HG03045 (cell line): Measurements from ENCODE around the gene RALGDS.
"Not testable (repeated sequence)": the region's sequence is repeated elsewhere in the genome, so short reads cannot be mapped to it uniquely, and the experiment has no call there.

Source experiments
- ATAC-seq: cut with Tn5 transposase; IDR thresholded peaks from one replicate; pipeline ENCODE4 v1.9.1; 2021; ENCODE audit warnings: mild to moderate bottlenecking, moderate library complexity; ENCODE audit not compliant: unreplicated experiment

The RALGDS gene

DNA sequence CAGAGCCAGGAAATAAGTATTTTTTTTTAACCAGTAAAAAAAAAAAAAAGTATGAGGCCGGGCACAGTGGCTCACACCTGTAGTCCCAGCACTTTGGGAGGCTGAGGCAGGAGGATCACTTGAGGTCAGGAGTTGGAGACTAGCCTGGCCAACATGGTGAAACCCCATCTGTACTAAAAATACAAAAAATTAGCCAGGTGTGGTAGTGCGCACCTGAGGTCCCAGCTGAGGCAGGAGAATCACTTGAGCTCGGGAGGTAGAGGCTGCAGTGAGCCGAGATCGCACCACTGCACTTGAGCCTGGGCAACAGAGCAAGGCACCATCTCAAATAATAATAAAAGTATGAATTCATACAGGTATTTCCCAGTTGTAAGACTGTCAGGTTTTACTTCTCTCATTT, 48.8 kb downstream of the RALGDS start:
- ATAC-seq, result not testable (repeated sequence)

DNA sequence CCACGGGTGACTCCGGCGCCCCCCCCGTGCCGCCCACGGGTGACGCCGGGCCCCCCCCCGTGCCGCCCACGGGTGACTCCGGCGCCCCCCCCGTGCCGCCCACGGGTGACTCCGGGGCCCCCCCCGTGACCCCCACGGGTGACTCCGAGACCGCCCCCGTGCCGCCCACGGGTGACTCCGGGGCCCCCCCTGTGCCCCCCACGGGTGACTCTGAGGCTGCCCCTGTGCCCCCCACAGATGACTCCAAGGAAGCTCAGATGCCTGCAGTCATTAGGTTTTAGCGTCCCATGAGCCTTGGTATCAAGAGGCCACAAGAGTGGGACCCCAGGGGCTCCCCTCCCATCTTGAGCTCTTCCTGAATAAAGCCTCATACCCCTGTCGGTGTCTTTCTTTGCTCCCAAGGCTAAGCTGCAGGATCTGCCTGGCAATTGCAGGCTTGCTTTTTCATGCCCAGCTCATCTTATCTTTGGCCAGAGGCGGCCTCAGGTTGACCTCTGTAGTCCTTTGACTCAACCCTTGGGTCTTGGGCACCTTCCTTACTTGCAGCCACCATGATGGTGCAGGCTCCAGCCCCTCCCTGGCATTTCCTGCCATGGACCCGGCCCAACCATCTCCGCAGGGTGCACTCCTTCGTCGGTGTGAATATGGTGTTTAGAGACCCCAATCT, 49.4 kb downstream of the RALGDS start:
- no peak for ATAC-seq

DNA sequence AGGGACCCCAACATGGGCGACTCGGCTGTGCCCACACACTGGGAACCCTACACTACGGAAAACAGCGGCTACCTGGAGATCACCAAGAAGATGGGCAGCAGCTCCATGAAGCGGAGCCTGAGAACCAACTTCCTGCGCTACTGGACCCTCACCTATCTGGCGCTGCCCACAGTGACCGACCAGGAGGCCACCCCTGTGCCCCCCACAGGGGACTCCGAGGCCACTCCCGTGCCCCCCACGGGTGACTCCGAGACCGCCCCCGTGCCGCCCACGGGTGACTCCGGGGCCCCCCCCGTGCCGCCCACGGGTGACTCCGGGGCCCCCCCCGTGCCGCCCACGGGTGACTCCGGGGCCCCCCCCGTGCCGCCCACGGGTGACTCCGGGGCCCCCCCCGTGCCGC, 50.1 kb downstream of the RALGDS start:
- ATAC-seq, result not testable (repeated sequence)

DNA sequence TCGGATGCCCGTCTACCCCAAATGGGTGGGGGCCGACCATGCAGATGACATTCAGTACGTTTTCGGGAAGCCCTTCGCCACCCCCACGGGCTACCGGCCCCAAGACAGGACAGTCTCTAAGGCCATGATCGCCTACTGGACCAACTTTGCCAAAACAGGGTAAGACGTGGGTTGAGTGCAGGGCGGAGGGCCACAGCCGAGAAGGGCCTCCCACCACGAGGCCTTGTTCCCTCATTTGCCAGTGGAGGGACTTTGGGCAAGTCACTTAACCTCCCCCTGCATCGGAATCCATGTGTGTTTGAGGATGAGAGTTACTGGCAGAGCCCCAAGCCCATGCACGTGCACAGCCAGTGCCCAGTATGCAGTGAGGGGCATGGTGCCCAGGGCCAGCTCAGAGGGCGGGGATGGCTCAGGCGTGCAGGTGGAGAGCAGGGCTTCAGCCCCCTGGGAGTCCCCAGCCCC, 50.5 kb downstream of the RALGDS start:
- not testable (repeated sequence) for ATAC-seq

DNA sequence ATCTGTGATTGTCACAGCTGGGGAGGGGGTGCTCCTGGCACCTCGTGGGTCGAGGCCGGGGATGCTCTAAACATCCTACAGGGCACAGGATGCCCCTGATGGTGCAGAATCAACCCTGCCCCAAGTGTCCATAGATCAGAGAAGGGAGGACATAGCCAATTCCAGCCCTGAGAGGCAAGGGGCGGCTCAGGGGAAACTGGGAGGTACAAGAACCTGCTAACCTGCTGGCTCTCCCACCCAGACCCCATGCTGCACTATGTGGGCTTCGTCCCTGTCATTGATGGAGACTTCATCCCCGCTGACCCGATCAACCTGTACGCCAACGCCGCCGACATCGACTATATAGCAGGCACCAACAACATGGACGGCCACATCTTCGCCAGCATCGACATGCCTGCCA, 52.6 kb downstream of the RALGDS start:
- ATAC-seq, result not testable (repeated sequence)

DNA sequence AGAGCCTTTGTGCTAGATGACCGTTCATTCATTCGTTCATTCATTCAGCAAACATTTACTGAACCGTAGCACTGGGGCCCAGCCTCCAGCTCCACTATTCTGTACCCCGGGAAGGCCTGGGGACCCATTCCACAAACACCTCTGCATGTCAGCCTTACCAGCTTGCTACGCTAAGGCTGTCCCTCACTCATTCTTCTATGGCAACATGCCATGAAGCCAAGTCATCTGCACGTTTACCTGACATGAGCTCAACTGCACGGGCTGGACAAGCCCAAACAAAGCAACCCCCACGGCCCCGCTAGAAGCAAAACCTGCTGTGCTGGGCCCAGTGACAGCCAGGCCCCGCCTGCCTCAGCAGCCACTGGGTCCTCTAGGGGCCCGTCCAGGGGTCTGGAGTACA, 53.2 kb downstream of the RALGDS start:
- ATAC-seq, result no peak

DNA sequence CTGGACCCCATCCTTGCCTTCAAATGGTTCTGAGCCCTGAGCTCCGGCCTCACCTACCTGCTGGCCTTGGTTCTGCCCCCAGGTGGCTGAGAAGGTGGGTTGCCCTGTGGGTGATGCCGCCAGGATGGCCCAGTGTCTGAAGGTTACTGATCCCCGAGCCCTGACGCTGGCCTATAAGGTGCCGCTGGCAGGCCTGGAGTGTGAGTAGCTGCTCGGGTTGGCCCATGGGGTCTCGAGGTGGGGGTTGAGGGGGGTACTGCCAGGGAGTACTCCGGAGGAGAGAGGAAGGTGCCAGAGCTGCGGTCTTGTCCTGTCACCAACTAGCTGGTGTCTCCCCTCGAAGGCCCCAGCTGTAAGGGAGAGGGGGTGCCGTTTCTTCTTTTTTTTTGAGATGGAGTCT, 54.0 kb downstream of the RALGDS start:
- no peak for ATAC-seq

DNA sequence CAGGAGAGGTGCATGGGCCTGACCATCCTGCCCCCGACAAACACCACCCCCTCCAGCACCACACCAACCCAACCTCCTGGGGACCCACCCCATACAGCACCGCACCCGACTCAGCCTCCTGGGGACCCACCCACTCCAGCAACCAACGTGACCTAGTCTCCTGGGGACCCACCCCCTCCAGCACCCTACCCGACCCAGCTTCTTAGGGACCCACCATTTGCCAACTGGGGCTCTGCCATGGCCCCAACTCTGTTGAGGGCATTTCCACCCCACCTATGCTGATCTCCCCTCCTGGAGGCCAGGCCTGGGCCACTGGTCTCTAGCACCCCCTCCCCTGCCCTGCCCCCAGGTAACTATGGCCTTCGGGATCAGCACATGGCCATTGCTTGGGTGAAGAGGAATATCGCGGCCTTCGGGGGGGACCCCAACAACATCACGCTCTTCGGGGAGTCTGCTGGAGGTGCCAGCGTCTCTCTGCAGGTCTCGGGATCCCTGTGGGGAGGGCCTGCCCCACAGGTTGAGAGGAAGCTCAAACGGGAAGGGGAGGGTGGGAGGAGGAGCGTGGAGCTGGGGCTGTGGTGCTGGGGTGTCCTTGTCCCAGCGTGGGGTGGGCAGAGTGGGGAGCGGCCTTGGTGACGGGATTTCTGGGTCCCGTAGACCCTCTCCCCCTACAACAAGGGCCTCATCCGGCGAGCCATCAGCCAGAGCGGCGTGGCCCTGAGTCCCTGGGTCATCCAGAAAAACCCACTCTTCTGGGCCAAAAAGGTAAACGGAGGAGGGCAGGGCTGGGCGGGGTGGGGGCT, 54.7 kb downstream of the RALGDS start:
- no peak for ATAC-seq

DNA sequence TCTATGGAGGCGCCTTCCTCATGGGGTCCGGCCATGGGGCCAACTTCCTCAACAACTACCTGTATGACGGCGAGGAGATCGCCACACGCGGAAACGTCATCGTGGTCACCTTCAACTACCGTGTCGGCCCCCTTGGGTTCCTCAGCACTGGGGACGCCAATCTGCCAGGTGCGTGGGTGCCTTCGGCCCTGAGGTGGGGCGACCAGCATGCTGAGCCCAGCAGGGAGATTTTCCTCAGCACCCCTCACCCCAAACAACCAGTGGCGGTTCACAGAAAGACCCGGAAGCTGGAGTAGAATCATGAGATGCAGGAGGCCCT, 56.0 kb downstream of the RALGDS start:
- no peak for ATAC-seq

DNA sequence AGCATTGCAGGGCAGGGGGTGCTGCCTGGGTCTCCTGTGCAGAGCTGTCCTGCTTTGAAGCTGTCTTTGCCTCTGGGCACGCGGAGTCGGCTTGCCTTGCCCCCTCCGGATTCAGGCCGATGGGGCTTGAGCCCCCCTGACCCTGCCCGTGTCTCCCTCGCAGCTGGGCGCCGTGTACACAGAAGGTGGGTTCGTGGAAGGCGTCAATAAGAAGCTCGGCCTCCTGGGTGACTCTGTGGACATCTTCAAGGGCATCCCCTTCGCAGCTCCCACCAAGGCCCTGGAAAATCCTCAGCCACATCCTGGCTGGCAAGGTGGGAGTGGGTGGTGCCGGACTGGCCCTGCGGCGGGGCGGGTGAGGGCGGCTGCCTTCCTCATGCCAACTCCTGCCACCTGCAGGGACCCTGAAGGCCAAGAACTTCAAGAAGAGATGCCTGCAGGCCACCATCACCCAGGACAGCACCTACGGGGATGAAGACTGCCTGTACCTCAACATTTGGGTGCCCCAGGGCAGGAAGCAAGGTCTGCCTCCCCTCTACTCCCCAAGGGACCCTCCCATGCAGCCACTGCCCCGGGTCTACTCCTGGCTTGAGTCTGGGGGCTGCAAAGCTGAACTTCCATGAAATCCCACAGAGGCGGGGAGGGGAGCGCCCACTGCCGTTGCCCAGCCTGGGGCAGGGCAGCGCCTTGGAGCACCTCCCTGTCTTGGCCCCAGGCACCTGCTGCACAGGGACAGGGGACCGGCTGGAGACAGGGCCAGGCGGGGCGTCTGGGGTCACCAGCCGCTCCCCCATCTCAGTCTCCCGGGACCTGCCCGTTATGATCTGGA, 56.6 kb downstream of the RALGDS start:
- no peak for ATAC-seq

DNA sequence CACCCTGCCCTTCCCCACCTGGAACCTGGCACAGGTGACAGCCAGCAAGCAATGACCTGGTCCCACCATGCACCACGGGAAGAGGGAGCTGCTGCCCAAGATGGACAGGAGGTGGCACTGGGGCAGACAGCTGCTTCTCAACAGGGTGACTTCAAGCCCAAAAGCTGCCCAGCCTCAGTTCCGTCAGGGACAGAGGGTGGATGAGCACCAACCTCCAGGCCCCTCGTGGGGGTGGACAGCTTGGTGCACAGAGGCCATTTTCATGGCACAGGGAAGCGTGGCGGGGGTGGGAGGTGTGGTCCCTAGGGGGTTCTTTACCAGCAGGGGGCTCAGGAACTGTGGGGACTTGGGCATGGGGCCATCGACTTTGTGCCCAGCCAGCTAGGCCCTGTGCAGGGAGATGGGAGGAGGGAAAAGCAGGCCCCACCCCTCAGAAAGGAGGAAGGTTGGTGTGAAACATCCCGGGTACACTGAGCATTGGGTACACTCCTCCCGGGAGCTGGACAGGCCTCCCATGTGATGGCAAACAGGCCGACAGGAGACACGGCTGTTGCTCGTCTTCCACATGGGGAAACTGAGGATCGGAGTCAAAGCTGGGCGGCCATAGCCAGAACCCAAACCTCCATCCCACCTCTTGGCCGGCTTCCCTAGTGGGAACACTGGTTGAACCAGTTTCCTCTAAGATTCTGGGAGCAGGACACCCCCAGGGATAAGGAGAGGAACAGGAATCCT, 57.4 kb downstream of the RALGDS start:
- ATAC-seq, result no peak

DNA sequence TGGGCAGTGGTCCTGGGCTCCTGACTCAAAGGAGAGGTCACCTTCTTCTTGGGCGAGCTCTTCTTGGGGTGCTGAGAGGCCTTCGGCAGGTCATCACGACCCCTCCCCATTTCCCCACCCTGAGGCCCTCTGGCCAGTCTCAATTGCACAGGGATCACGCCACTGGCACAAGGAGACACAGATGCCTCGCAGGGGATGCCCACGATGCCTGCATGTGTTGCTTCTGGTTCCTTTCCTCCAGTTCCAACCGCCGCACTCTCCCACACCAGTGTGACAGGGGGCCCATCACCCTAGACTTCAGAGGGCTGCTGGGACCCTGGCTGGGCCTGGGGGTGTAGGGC, 57.9 kb downstream of the RALGDS start:
- ATAC-seq, result no peak

DNA sequence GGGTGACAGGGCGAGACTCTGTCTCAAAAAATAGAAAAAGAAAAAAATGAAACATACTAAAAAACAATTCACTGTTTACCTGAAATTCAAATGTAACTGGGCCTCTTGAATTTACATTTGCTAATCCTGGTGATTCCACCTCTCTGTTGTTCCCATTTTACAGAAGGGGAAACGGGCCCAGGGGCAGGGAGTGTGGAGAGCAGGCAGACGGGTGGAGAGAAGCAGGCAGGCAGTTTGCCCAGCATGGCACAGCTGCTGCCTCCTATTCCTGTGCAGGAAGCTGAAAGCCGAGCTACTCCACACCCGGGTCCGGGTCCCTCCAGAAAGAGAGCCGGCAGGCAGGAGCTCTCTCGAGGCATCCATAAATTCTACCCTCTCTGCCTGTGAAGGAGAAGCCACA, 58.5 kb downstream of the RALGDS start:
- ATAC-seq, result not testable (repeated sequence)

DNA sequence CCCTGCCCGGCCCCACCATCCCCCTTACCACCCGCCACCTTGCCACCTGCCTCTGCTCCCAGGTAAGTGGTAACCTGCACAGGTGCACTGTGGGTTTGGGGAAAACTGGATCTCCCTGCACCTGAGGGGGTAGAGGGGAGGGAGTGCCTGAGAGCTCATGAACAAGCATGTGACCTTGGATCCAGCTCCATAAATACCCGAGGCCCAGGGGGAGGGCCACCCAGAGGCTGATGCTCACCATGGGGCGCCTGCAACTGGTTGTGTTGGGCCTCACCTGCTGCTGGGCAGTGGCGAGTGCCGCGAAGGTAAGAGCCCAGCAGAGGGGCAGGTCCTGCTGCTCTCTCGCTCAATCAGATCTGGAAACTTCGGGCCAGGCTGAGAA, 59.3 kb downstream of the RALGDS start, which contains the start of gene CEL:
CEL (plus strand) TSS at position 218 of the 382 bp plus-strand sequence; CDS start at position 240, 22 bp downstream.
- not testable (repeated sequence) for ATAC-seq

DNA sequence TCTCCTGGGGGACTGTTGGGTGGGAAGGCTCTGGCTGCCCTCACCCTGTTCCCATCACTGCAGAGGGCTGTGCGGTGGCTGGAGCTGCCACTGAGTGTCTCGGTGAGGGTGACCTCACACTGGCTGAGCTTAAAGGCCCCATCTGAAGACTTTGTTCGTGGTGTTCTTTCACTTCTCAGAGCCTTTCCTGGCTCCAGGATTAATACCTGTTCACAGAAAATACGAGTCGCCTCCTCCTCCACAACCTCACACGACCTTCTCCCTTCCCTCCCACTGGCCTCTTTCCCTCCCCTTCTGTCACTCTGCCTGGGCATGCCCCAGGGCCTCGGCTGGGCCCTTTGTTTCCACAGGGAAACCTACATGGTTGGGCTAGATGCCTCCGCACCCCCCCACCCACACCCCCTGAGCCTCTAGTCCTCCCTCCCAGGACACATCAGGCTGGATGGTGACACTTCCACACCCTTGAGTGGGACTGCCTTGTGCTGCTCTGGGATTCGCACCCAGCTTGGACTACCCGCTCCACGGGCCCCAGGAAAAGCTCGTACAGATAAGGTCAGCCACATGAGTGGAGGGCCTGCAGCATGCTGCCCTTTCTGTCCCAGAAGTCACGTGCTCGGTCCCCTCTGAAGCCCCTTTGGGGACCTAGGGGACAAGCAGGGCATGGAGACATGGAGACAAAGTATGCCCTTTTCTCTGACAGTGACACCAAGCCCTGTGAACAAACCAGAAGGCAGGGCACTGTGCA, 59.8 kb downstream of the RALGDS start:
- not testable (repeated sequence) for ATAC-seq

DNA sequence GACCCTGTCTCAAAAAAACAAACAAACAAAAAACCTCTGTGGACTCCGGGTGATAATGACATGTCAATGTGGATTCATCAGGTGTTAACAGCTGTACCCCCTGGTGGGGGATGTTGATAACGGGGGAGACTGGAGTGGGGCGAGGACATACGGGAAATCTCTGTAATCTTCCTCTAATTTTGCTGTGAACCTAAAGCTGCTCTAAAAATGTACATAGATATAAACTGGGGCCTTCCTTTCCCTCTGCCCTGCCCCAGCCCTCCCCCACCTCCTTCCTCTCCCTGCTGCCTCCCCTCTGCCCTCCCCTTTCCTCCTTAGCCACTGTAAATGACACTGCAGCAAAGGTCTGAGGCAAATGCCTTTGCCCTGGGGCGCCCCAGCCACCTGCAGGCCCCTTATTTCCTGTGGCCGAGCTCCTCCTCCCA, 60.6 kb downstream of the RALGDS start:
- no peak for ATAC-seq

DNA sequence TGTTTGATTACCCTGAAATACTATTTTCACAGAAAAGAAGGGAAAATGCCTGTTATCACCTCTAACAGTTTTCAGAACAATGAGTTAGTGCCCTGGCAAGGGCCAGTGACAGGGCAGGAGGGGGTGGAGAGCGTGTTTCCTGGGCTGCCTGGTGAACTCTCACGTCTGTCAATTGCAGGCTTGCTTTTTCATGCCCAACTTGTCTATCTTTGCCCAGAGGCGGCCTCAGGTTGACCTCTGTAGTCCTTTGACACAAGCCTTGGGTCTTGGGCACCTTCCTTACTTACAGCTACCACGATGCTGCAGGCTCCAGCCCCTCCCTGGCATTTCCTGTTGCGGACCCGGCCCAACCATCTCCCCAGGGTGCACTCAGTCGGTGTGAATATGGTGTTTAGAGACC, 61.4 kb downstream of the RALGDS start:
- ATAC-seq, result no peak

DNA sequence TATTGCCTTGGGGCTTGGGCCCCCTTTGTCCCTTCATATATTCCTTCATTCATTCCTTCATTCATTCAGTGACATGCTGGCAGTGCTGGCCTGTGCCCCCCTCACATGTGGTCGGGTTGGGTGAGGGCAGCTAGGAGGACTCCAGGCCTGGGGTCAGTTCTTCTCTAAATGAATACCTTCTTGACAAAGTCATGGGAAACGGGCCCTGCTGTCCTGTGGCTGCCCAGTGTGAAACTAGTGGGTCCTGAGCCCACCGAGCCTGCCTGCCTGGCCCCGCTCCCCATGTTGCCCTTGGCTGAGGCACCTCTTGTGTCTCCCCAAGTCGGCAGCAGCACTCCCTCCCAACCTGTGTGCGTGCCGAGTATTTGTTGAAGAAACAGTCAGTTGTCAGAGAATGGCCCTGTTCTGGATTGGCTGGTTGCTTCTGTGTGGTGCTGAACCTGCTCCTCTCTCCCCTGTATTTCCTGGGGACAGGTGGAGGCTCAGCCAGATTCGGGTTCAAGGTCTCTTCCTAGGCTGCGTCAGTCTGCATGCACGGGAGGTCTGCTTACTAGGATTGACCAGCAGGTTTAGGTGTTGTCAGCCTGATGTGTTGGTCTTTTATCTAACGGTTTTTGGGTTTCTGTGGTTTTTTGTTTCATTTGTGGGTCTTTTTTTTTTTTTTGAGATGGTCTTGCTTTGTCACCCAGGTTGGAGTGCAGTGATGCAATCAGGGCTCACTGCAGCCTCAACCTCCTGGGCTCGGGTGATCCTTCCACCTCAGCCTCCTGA, 62.3 kb downstream of the RALGDS start:
- no peak for ATAC-seq

DNA sequence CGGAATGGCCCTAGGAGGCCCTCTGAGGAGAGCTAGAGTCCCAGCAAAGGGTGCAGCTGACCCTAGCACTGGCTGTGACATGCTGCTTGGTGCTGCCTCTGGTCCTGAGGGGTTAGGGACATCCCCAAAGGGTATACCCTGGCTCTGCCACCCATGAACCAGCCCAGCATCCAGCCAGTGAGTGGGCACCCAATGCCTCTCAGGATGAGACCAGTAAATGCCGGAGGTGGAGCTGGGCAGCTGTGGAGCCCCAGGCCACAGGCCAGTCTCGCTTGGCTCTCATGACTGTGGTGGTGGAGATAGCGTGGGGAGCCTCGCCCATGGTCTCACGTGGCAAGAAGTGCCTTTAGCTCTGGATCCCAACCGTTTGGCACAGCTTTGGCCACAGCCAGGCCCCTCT, 63.0 kb downstream of the RALGDS start:
- no peak for ATAC-seq

DNA sequence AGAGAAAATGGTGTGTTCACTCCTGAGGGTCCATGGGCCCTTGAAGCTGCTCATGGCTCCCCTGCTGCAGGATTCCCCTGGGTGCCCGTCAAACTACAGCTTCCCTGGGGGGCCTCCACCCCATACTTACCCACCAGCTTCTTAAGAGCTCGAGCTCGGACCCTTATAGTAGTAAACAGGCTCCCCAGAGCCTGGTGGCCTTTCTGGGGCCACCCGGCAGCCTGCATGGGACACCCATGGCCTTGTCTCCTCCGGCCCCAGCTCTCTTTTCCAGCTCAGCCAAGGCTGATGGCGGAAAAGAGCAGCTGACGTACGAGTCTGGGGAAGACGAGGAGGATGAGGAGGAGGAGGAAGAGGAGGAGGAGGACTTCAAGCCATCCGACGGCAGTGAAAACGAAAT, 63.5 kb downstream of the RALGDS start:
- no peak for ATAC-seq
